Right atrium auricular region (tissue), 2 donors: ENCODE measurements around the gene GRIN3B. TPM values are rescaled to one million over a fixed set of nuclear protein-coding genes. Genes with fewer than 3 reads are reported as not detected.

Experiments used
- DNase-seq: peaks from one replicate; pipeline ENCODE4 v3.0.0-alpha.2; 2019; ENCODE audit warnings: low spot score
- H3K27ac ChIP-seq, 2 donors: fragments of 200-600 bp; sonication (generic); 1 replicate in 1 of 2; 2 replicates in 1 of 2; pipeline ENCODE4 v1.5.1; 2016 to 2019
- H3K27me3 ChIP-seq, 2 donors: fragments of 200-600 bp; sonication (generic); one replicate each; pipeline versions ENCODE4 v1.5.1 to v1.6.0; 2017 to 2019
- H3K36me3 ChIP-seq: fragments of 200-600 bp; sonication (generic); one replicate; pipeline ENCODE4 v1.5.1; 2016
- H3K4me1 ChIP-seq, 2 donors: fragments of 200-600 bp; sonication (generic); one replicate each; pipeline versions ENCODE4 v1.5.1 to v1.6.0; 2017 to 2019
- H3K4me3 ChIP-seq, 2 donors: fragments of 200-600 bp; sonication (generic); 1 replicate in 1 of 2; 2 replicates in 1 of 2; pipeline ENCODE4 v1.5.1; 2017 to 2019; ENCODE audit warnings: mild to moderate bottlenecking in 1 of 2, moderate library complexity in 1 of 2
- H3K9me3 ChIP-seq, 2 donors: fragments of 200-600 bp; sonication (generic); one replicate each; pipeline ENCODE4 v1.5.1; 2019
- total RNA-seq, 2 donors: library from RNA; depleted of rRNA; stranded (reverse); fragments of >200 nt; gene quantifications; one replicate each; pipeline ENCODE4 v1.1.0, GENCODE V29; 2016
- TF ChIP-seq, protein P1 (sequence below), 2 donors: fragments of 200-600 bp; sonication (generic); IDR thresholded peaks; one replicate each; pipeline ENCODE4 v1.5.1; 2019; ENCODE audit warnings: antibody characterized with exemption in 2 of 2

GRIN3B gene
- total RNA-seq, 2 donors from 2014 or later: 0.12 TPM; not detected in 1

DNA sequence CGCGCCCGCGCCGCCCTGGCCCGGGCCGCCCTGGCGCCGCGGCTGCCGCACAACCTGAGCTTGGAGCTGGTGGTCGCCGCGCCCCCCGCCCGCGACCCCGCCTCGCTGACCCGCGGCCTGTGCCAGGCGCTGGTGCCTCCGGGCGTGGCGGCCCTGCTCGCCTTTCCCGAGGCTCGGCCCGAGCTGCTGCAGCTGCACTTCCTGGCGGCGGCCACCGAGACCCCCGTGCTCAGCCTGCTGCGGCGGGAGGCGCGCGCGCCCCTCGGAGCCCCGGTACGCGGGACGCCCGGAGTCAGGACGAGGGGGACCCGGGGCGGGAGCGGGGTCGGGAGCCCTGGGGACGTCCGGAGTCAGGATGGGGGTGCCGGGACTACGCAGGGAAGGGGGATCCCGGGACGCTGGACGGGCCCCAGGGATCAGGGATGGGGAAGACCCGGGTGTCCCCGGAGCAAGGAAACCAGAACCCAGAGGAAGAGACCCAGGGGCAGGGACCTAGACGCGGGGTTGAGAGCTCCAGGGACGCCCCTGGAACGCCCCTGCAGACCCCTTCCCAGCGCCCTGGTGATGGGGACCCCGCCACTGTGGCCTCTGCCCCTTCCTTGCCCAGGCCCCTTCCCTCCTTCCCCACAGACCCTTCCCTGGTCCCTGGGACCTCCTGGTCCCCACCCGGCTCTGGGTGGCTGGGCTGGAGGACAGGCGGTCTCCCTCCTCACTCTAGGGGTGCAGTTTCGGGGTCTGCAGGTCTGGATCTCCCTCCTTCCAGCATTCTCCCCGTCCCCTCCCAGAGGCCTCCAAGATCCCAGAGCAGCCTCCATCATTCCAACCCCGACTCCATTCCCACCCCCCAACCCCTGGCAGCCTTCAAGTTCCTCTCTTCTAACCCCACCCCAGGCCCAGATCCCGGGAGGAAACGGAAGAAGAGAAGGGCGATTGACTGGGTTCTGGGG is 645 bp downstream of the GRIN3B start:
- Histone ChIP-seq H3K36me3 (no peaks in the 10 kb centered on the region), H3K4me1 (peaks cover 0 to 26% of the 10 kb centered on the region in 2 donors), H3K9me3 (no peaks in the 10 kb centered on the region), H3K27me3 (peaks cover 3 to 29% of the 10 kb centered on the region in 2 donors), H3K4me3 (peak overlapping the region in 1 of 2 donors; percentile 19), H3K27ac (no peak overlapping the region)
- TF ChIP-seq, protein P1, sequence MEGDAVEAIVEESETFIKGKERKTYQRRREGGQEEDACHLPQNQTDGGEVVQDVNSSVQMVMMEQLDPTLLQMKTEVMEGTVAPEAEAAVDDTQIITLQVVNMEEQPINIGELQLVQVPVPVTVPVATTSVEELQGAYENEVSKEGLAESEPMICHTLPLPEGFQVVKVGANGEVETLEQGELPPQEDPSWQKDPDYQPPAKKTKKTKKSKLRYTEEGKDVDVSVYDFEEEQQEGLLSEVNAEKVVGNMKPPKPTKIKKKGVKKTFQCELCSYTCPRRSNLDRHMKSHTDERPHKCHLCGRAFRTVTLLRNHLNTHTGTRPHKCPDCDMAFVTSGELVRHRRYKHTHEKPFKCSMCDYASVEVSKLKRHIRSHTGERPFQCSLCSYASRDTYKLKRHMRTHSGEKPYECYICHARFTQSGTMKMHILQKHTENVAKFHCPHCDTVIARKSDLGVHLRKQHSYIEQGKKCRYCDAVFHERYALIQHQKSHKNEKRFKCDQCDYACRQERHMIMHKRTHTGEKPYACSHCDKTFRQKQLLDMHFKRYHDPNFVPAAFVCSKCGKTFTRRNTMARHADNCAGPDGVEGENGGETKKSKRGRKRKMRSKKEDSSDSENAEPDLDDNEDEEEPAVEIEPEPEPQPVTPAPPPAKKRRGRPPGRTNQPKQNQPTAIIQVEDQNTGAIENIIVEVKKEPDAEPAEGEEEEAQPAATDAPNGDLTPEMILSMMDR (IDR thresholded peaks at IDR 0.05): no peak
- no peak for DNase-seq

DNA sequence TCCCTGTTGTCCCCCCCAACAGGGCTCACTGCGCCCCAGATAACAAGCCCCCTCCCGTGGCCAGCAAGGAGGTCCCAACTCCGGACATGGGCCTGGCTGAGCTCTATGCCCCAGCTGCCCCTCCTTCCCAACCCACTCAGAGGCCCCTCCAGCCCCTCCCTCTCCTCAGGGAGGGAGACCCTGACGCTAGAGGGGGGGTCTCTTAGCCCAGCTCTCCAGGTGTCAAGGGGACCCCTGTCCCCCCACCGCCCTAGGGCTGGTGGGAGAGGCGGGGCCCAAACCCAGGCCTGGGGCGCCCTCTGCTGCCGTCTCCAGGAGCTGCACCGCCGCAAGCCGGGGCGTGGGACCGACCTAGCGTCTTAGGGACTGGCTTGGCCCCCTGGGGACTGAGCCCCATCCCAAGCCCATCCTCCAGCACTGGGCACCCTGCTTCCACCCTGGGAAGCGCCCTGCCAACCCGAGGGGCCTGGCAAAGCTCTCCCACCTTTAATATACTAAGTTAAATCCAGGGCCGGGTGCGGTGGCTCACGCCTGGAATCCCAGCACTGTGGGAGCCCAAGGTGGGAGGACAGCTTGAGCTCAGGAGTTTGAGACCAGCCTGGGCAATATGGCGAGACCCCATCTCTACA is 1.4 kb downstream of the GRIN3B start:
- no peak overlapping the region for H3K27ac ChIP-seq
- H3K27me3 ChIP-seq: peaks cover 3 to 29% of the 10 kb centered on the region in 2 donors
- no peaks in the 10 kb centered on the region for H3K9me3 ChIP-seq
- H3K4me1 ChIP-seq: peaks cover 0 to 18% of the 10 kb centered on the region in 2 donors
- DNase-seq: no peak
- TF ChIP-seq, protein P1 (IDR thresholded peaks at IDR 0.05): peak; percentile 86 to 93
- no peaks in the 10 kb centered on the region for H3K36me3 ChIP-seq
- H3K4me3 ChIP-seq: no peak overlapping the region

DNA sequence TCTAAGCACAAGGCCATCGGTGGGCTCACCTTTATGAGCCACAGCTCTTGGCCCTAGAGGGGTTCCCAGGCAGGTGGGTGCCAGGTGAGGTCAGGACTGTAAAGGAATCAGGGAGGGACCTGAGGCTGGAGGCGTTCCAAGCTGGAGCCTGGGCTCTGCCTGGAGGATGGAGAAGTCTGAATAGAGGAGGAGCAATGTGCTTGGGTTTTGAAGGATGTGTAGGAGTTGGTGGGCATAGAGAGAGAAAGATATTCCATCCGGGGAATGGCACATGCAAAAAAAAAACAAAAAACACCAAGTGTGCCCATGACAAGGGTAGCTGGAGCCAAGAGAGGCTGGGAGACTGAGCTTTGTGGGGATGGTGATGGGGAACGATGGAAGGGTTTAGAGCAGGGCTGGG is 2.4 kb downstream of the GRIN3B start:
- Histone ChIP-seq H3K4me3 (no peak overlapping the region), H3K36me3 (no peaks in the 10 kb centered on the region), H3K27me3 (peaks cover 3 to 28% of the 10 kb centered on the region in 2 donors), H3K27ac (no peak overlapping the region), H3K4me1 (peaks cover 0 to 18% of the 10 kb centered on the region in 2 donors), H3K9me3 (no peaks in the 10 kb centered on the region)
- DNase-seq: no peak
- TF ChIP-seq, protein P1 (IDR thresholded peaks at IDR 0.05): no peak

DNA sequence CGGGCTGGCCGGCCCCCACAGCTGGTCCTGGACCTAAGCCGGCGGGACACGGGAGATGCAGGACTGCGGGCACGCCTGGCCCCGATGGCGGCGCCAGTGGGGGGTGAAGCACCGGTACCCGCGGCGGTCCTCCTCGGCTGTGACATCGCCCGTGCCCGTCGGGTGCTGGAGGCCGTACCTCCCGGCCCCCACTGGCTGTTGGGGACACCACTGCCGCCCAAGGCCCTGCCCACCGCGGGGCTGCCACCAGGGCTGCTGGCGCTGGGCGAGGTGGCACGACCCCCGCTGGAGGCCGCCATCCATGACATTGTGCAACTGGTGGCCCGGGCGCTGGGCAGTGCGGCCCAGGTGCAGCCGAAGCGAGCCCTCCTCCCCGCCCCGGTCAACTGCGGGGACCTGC is 3.1 kb downstream of the GRIN3B start:
- H3K9me3 ChIP-seq: no peaks in the 10 kb centered on the region
- no peak overlapping the region for H3K27ac ChIP-seq
- TF ChIP-seq, protein P1 (IDR thresholded peaks at IDR 0.05): no peak
- H3K4me3 ChIP-seq: no peak overlapping the region
- peaks cover 3 to 22% of the 10 kb centered on the region in 2 donors for H3K27me3 ChIP-seq
- peaks cover 0 to 18% of the 10 kb centered on the region in 2 donors for H3K4me1 ChIP-seq
- H3K36me3 ChIP-seq: no peaks in the 10 kb centered on the region
- no peak for DNase-seq

DNA sequence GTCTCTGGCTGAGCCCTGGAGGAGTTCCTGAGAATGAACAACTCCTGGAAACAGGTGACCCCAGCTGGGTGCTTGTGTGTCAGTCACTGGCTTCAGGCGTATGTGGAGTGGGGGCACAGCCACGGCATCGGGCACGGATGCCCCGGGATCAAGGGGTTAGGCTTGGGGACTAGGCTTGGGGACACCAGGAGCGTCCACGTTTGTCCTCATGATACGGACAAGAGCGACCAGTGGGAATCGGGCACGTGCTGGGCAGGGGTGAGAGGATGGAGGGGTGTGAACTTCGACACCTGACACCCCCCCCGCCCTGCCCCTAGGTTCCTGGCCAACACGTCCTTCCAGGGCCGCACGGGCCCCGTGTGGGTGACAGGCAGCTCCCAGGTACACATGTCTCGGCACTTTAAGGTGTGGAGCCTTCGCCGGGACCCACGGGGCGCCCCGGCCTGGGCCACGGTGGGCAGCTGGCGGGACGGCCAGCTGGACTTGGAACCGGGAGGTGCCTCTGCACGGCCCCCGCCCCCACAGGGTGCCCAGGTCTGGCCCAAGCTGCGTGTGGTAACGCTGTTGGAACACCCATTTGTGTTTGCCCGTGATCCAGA is 4.1 kb downstream of the GRIN3B start:
- H3K27me3 ChIP-seq: peaks cover 1 to 16% of the 10 kb centered on the region in 2 donors
- no peak for DNase-seq
- TF ChIP-seq, protein P1 (IDR thresholded peaks at IDR 0.05): no peak

More for the DNA sequence above, 4.1 kb downstream of the GRIN3B start:
- Histone ChIP-seq H3K36me3 (peaks cover 4% of the 10 kb centered on the region), H3K4me1 (peaks cover 0 to 18% of the 10 kb centered on the region in 2 donors), H3K9me3 (no peaks in the 10 kb centered on the region), H3K4me3 (no peak overlapping the region), H3K27ac (no peak overlapping the region)
